Renal cortical epithelial cell (primary cell): ENCODE measurements around the gene POFUT1. TPM values are rescaled to one million over a fixed set of nuclear protein-coding genes. Genes with fewer than 3 reads are reported as not detected.

Experiments used
- DNase-seq: peaks from one replicate; pipeline ENCODE4 v3.0.0-alpha.2; 2011; ENCODE audit warnings: low read depth
- total RNA-seq: library from RNA; depleted of rRNA; stranded (reverse); fragments of >200 nt; gene quantifications from 2 replicates; pipeline ENCODE4 v1.2.3, GENCODE V29; 2014

POFUT1 gene
- total RNA-seq, 1 donor from 2014 or later: 36.0 TPM

- no peak for DNase-seq
Measured at GRCh38 chr20:32206760-32207625, 687 bp upstream of the POFUT1 start.

GRCh38 chr20:32208499-32209154 lies 947 bp downstream of the POFUT1 start:
- DNase-seq: no peak

GRCh38 chr20:32209850-32210605 lies 2.3 kb downstream of the POFUT1 start:
- peak; percentile 65 for DNase-seq

- no peak for DNase-seq
Measured at GRCh38 chr20:32213870-32214269, 6.2 kb downstream of the POFUT1 start.

- DNase-seq: no peak
Measured at GRCh38 chr20:32215147-32215546, 7.5 kb downstream of the POFUT1 start.

- no peak for DNase-seq
Measured at GRCh38 chr20:32215729-32216128, 8.0 kb downstream of the POFUT1 start.

GRCh38 chr20:32216179-32217142 lies 8.8 kb downstream of the POFUT1 start:
- no peak for DNase-seq

- DNase-seq: no peak
Measured at GRCh38 chr20:32218156-32218900, 10.6 kb downstream of the POFUT1 start.

- DNase-seq: no peak
Measured at GRCh38 chr20:32224463-32224862, 16.8 kb downstream of the POFUT1 start.

GRCh38 chr20:32226391-32226790 lies 18.7 kb downstream of the POFUT1 start:
- DNase-seq: no peak

- no peak for DNase-seq
Measured at GRCh38 chr20:32227306-32227705, 19.6 kb downstream of the POFUT1 start.

- DNase-seq: no peak
Measured at GRCh38 chr20:32227744-32228688, 20.3 kb downstream of the POFUT1 start.

GRCh38 chr20:32229251-32229747 lies 21.6 kb downstream of the POFUT1 start:
- no peak for DNase-seq

- DNase-seq: no peak
Measured at GRCh38 chr20:32230707-32231106, 23.0 kb downstream of the POFUT1 start.

GRCh38 chr20:32231245-32231644 lies 23.6 kb downstream of the POFUT1 start:
- no peak for DNase-seq

- DNase-seq: no peak
Measured at GRCh38 chr20:32231847-32232246, 24.2 kb downstream of the POFUT1 start.

- DNase-seq: no peak
Measured at GRCh38 chr20:32232326-32232886, 24.7 kb downstream of the POFUT1 start.

- no peak for DNase-seq
Measured at GRCh38 chr20:32233286-32233685, 25.6 kb downstream of the POFUT1 start.
